H1 (cell line): Measurements from ENCODE around the gene SAA2. TPM values are rescaled to one million over a fixed set of nuclear protein-coding genes. Genes with fewer than 3 reads are reported as not detected.

ENCODE experiments used
- CTCF ChIA-PET: fragments of 300-600 bp; sonication (Branson Sonifier 250); formaldehyde crosslinking; loops from one replicate; lab custom pipeline; 2021; ENCODE audit not compliant: partially characterized antibody; lab: Charles Lee
- POLR2A ChIA-PET: fragments of 300-600 bp; sonication (Branson Sonifier 250); formaldehyde crosslinking; loops from one replicate; lab custom pipeline; 2021; ENCODE audit warnings: inconsistent platforms; ENCODE audit not compliant: partially characterized antibody; lab: Charles Lee
- DNase-seq, 2 experiments: peaks; one replicate each; pipeline versions ENCODE4 v3.0.0 to v3.0.0-alpha.2; 2010 to 2022; ENCODE audit warnings: low spot score in 2 of 2, low read depth in 1 of 2, mixed read lengths in 1 of 2
- FAIRE-seq: peaks from 2 replicates; lab custom pipeline; 2011; peaks lifted over from hg19 to GRCh38; lab: Jason Lieb, UNC
- H2AFZ ChIP-seq: 2 replicates; pipeline ENCODE4 v1.8.1; 2012; ENCODE audit warnings: low read length, inconsistent platforms
- H2AK5ac ChIP-seq: 2 replicates; pipeline ENCODE4 v1.6.1; 2013; ENCODE audit warnings: low read depth, low read length
- H2BK120ac ChIP-seq: replicated peaks from 2 replicates; pipeline ENCODE3; 2013; ENCODE audit warnings: low read depth, low read length, inconsistent platforms
- H2BK12ac ChIP-seq: 2 replicates; pipeline ENCODE4 v1.6.1; 2013; ENCODE audit warnings: low read depth, low read length
- H2BK15ac ChIP-seq: 2 replicates; pipeline ENCODE4 v1.6.1; 2013; ENCODE audit warnings: low read length
- H2BK20ac ChIP-seq: 2 replicates; pipeline ENCODE4 v1.6.1; 2013; ENCODE audit warnings: low read length
- H2BK5ac ChIP-seq: 2 replicates; pipeline ENCODE4 v1.6.1; 2013; ENCODE audit warnings: low read depth, low read length
- H3K14ac ChIP-seq: 2 replicates; pipeline ENCODE4 v1.6.1; 2013; ENCODE audit warnings: inconsistent platforms; ENCODE audit not compliant: insufficient read length
- H3K18ac ChIP-seq: 2 replicates; pipeline ENCODE4 v1.6.1; 2013; ENCODE audit warnings: low read length; ENCODE audit errors: extremely low read depth
- H3K23ac ChIP-seq: 2 replicates; pipeline ENCODE4 v1.6.1; 2013; ENCODE audit warnings: inconsistent platforms; ENCODE audit not compliant: insufficient read length
- H3K23me2 ChIP-seq: 2 replicates; pipeline ENCODE4 v1.6.1; 2013; ENCODE audit warnings: low read depth, low read length
- H3K27ac ChIP-seq: 2 replicates; pipeline ENCODE4 v1.6.1; 2011; ENCODE audit warnings: low read depth, low read length, inconsistent platforms
- H3K27me3 ChIP-seq, 4 experiments: replicated peaks in 1 of 4; 1 replicate in 1 of 4; 2 replicates in 3 of 4; pipeline versions ENCODE4 v1.6.1 to v1.8.1; 2011 to 2013; ENCODE audit warnings: low read length in 3 of 4, mild to moderate bottlenecking in 3 of 4, inconsistent platforms in 2 of 4, mixed read lengths in 2 of 4, moderate library complexity in 1 of 4; ENCODE audit not compliant: control insufficient read depth in 3 of 4, insufficient read depth in 3 of 4; ENCODE audit errors: extremely low read depth in 1 of 4
- H3K36me3 ChIP-seq, 4 experiments: 2 replicates each; pipeline versions ENCODE4 v1.6.1 to v1.8.1; 2011 to 2013; ENCODE audit warnings: mild to moderate bottlenecking in 4 of 4, low read length in 3 of 4, moderate library complexity in 2 of 4, control low read depth in 1 of 4, inconsistent platforms in 1 of 4; ENCODE audit not compliant: insufficient read depth in 4 of 4, control insufficient read depth in 2 of 4
- H3K4ac ChIP-seq: replicated peaks from 2 replicates; pipeline ENCODE3; 2013; ENCODE audit warnings: low read length, low read depth, mixed read lengths, inconsistent platforms; ENCODE audit not compliant: insufficient read length
- H3K4me1 ChIP-seq, 4 experiments: replicated peaks in 1 of 4; 1 replicate in 1 of 4; 2 replicates in 3 of 4; pipeline versions ENCODE4 v1.6.1 to v1.8.1; 2011 to 2013; ENCODE audit warnings: low read length in 3 of 4, inconsistent platforms in 2 of 4, mixed read lengths in 1 of 4; ENCODE audit not compliant: insufficient read depth in 4 of 4, control insufficient read depth in 3 of 4
- H3K4me2 ChIP-seq, 2 experiments: 2 replicates each; pipeline versions ENCODE4 v1.6.1 to v1.8.1; 2011 to 2013; ENCODE audit warnings: low read depth in 2 of 2, low read length in 2 of 2, control low read depth in 1 of 2, inconsistent platforms in 1 of 2, mild to moderate bottlenecking in 1 of 2; ENCODE audit not compliant: insufficient read depth in 1 of 2
- H3K4me3 ChIP-seq, 4 experiments: fragments of 200-600, 300-600 bp in 1 of 4; sonication (generic), shearing (Covaris generic), sonication (Bioruptor Twin) in 1 of 4; 2 replicates each; pipeline versions ENCODE4 v1.5.1 to v1.8.1; 2011 to 2016; ENCODE audit warnings: low read length in 4 of 4, low read depth in 3 of 4, control low read depth in 2 of 4, inconsistent platforms in 2 of 4, mild to moderate bottlenecking in 2 of 4, mixed read lengths in 1 of 4, moderate library complexity in 1 of 4; ENCODE audit not compliant: insufficient read depth in 2 of 4; ENCODE audit errors: extremely low read depth in 1 of 4
- H3K56ac ChIP-seq: replicated peaks from 2 replicates; pipeline ENCODE3; 2013; ENCODE audit warnings: low read depth, mild to moderate bottlenecking, mixed read lengths, low read length, inconsistent platforms; ENCODE audit not compliant: insufficient read length
- H3K79me1 ChIP-seq: 2 replicates; pipeline ENCODE4 v1.6.1; 2013; ENCODE audit warnings: low read depth, low read length, control low read depth
- H3K79me2 ChIP-seq, 2 experiments: 2 replicates each; pipeline versions ENCODE4 v1.6.1 to v1.8.1; 2012 to 2013; ENCODE audit warnings: low read length in 2 of 2, mild to moderate bottlenecking in 2 of 2, inconsistent platforms in 1 of 2; ENCODE audit not compliant: insufficient read depth in 2 of 2, control insufficient read depth in 1 of 2
- H3K9ac ChIP-seq, 4 experiments: replicated peaks in 1 of 4; 1 replicate in 1 of 4; 2 replicates in 3 of 4; pipeline versions ENCODE4 v1.6.1 to v1.8.1; 2011 to 2013; ENCODE audit warnings: low read depth in 3 of 4, low read length in 3 of 4, control low read depth in 2 of 4, mild to moderate bottlenecking in 2 of 4, moderate library complexity in 2 of 4, inconsistent platforms in 1 of 4; ENCODE audit errors: extremely low read depth in 1 of 4
- H3K9me3 ChIP-seq, 2 experiments: 2 replicates each; pipeline versions ENCODE4 v1.6.1 to v1.8.1; 2012 to 2013; ENCODE audit warnings: mild to moderate bottlenecking in 2 of 2, moderate library complexity in 2 of 2, control low read depth in 1 of 2, inconsistent platforms in 1 of 2, low read depth in 1 of 2, low read length in 1 of 2, mixed read lengths in 1 of 2; ENCODE audit not compliant: insufficient read depth in 2 of 2
- H4K20me1 ChIP-seq, 2 experiments: replicated peaks in 1 of 2; 2 replicates each; pipeline versions ENCODE3 to v1.8.1; 2011 to 2013; ENCODE audit warnings: inconsistent platforms in 2 of 2, low read length in 2 of 2, mild to moderate bottlenecking in 1 of 2; ENCODE audit not compliant: insufficient read depth in 2 of 2, control insufficient read depth in 1 of 2
- H4K5ac ChIP-seq: 2 replicates; pipeline ENCODE4 v1.6.1; 2013; ENCODE audit warnings: low read length, low read depth, mixed read lengths, inconsistent platforms; ENCODE audit not compliant: insufficient read length
- H4K8ac ChIP-seq: 2 replicates; pipeline ENCODE4 v1.8.0; 2013; ENCODE audit warnings: mild to moderate bottlenecking, moderate library complexity, low read length, inconsistent platforms; ENCODE audit not compliant: insufficient read depth; ENCODE audit errors: extremely low read depth
- H4K91ac ChIP-seq: replicated peaks from 2 replicates; pipeline ENCODE3; 2013; ENCODE audit warnings: low read length, mixed read lengths, inconsistent platforms; ENCODE audit not compliant: insufficient read length
- CEBPB ChIP-seq: IDR thresholded peaks from 2 replicates; pipeline ENCODE4 v1.6.1; 2012; ENCODE audit warnings: low read depth, low read length
- KDM1A ChIP-seq: fragments of 200-600, 300-600 bp; sonication (generic); IDR thresholded peaks from 2 replicates; pipeline ENCODE4 v1.7.1; 2016; ENCODE audit warnings: mild to moderate bottlenecking, low read length, borderline replicate concordance
- SAP30 ChIP-seq: fragments of 300-600 bp; sonication (generic); IDR thresholded peaks from 2 replicates; pipeline ENCODE4 v1.7.1; 2012; ENCODE audit warnings: low read length, moderate library complexity, mild to moderate bottlenecking, inconsistent platforms; ENCODE audit not compliant: insufficient read depth, insufficient replicate concordance
- TAF7 ChIP-seq: optimal IDR thresholded peaks from 2 replicates; pipeline ENCODE3; 2011; ENCODE audit warnings: low read depth, mild to moderate bottlenecking, inconsistent platforms, low read length, moderate library complexity, borderline replicate concordance
- WGBS, 2 experiments: shearing (Covaris generic) in 1 of 2; methylation state at CpG; one replicate each; pipeline versions ENCODE4 v1.1.6 to v1.1.7; 2013 to 2015; ENCODE audit warnings: low lambda C conversion rate in 2 of 2, mixed read lengths in 2 of 2, inconsistent platforms in 1 of 2, low coverage in 1 of 2, missing lambda C conversion rate in 1 of 2; ENCODE audit not compliant: insufficient replicate concordance in 2 of 2, insufficient coverage in 1 of 2, insufficient read length in 1 of 2; ENCODE audit errors: extremely low coverage in 1 of 2, missing lambda C conversion rate in 1 of 2; 5-methylcytosine and 5-hydroxymethylcytosine counted together
- polyA plus RNA-seq, 7 experiments: library from polyadenylated mRNA; depleted of rRNA in 3 of 7; stranded (reverse) in 5 of 7; unstranded in 2 of 7; fragments of >200 nt in 5 of 7; fragments of 200-250 nt in 2 of 7; gene quantifications; 1 replicate in 5 of 7; 2 replicates in 1 of 7; 4 replicates in 1 of 7; pipeline versions ENCODE4 v1.2.1 to v1.2.3, GENCODE V29; 2011 to 2013; ENCODE audit warnings: missing spikeins in 2 of 7, mixed read lengths in 2 of 7
- total RNA-seq: library from RNA; stranded (reverse); fragmentation: NEBNext Ultra II Directional; extraction: Animal tissue kit (Norgen Biotek cat#: 25700); gene quantifications from 2 replicates; pipeline ENCODE4 v1.2.1, GENCODE V29; 2021
- TF ChIP-seq, protein P1 (sequence below): IDR thresholded peaks from 2 replicates; pipeline ENCODE4 v1.6.1; 2011; ENCODE audit warnings: low read depth, mild to moderate bottlenecking, low read length; ENCODE audit not compliant: insufficient read depth
- TF ChIP-seq, protein P2 (sequence below): IDR thresholded peaks from 2 replicates; pipeline ENCODE4 v1.6.1; 2012; ENCODE audit warnings: inconsistent platforms

The SAA2 gene
- total and polyA plus RNA-seq, 2 of the 8 experiments (the other 6 are each of a cell fraction or from before 2014, with no cell fraction given), result not detected

GRCh38 chr11:18280438-18281045 is 32.1 kb upstream of the SAA2 start:
- Histone ChIP-seq H3K18ac (no peak overlapping the region), H2AFZ (no peak overlapping the region), H3K79me2 (no peaks in the 10 kb centered on the region), H3K4me3 (no peak overlapping the region), H4K91ac (no peak overlapping the region), H3K9me3 (no peaks in the 10 kb centered on the region; a peak in 1 of 4 replicates), H4K8ac (no peak overlapping the region), H3K56ac (no peak overlapping the region), H2BK120ac (no peak overlapping the region), H2AK5ac (no peak overlapping the region), H3K79me1 (no peaks in the 10 kb centered on the region), H3K9ac (no peak overlapping the region), H3K4me2 (no peak overlapping the region), H3K14ac (no peak overlapping the region), H3K27me3 (no peaks in the 10 kb centered on the region), H4K20me1 (no peaks in the 10 kb centered on the region), H4K5ac (no peak overlapping the region), H3K23ac (no peak overlapping the region), H3K23me2 (no peaks in the 10 kb centered on the region), H3K36me3 (peaks cover 8 to 57% (median 33%) of the 10 kb centered on the region in 4 experiments), H2BK5ac (no peak overlapping the region), H3K4ac (no peak overlapping the region)
- WGBS, 2 experiments, result 87% methylated on average over 4 of the region's 4 CpGs; no CpG with 5 or more reads in 1 of the 2 experiments
- CTCF ChIA-PET, result interaction anchor here (0.6 to 1.8 kb wide), 7 partner anchors 35 to 977 kb away, joined by 3 to 7 read pairs (median 4); no protein-coding TSS in a partner anchor
- POLR2A ChIA-PET, result interaction anchor here (0.6 kb wide), 1 partner anchor 221 kb away, joined by 3 read pairs; no protein-coding TSS in a partner anchor
- FAIRE-seq, result no peak
- no peak for TF ChIP-seq TAF7
- TF ChIP-seq SAP30, result no peak
- TF ChIP-seq CEBPB, result no peak
- TF ChIP-seq, protein P1, sequence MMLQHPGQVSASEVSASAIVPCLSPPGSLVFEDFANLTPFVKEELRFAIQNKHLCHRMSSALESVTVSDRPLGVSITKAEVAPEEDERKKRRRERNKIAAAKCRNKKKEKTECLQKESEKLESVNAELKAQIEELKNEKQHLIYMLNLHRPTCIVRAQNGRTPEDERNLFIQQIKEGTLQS, result no peak
- TF ChIP-seq, protein P2, sequence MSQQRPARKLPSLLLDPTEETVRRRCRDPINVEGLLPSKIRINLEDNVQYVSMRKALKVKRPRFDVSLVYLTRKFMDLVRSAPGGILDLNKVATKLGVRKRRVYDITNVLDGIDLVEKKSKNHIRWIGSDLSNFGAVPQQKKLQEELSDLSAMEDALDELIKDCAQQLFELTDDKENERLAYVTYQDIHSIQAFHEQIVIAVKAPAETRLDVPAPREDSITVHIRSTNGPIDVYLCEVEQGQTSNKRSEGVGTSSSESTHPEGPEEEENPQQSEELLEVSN, result no peak
- no peak for TF ChIP-seq KDM1A
- TF ChIP-seq, all 59 proteins: peak for 0
- Histone ChIP-seq H3K27ac (no peak overlapping the region), H3K4me1 (no peaks in the 10 kb centered on the region; a peak in 1 of 7 replicates), H2BK15ac (no peak overlapping the region), H2BK12ac (no peak overlapping the region), H2BK20ac (no peak overlapping the region)
- no peak for DNase-seq
